HG02938 (cell line): Measurements from ENCODE around the gene WDR7.

Source experiments
- ATAC-seq: cut with Tn5 transposase; IDR thresholded peaks from one replicate; pipeline ENCODE4 v1.9.1; 2021; ENCODE audit warnings: mild to moderate bottlenecking, moderate library complexity; ENCODE audit not compliant: unreplicated experiment

The WDR7 gene

DNA sequence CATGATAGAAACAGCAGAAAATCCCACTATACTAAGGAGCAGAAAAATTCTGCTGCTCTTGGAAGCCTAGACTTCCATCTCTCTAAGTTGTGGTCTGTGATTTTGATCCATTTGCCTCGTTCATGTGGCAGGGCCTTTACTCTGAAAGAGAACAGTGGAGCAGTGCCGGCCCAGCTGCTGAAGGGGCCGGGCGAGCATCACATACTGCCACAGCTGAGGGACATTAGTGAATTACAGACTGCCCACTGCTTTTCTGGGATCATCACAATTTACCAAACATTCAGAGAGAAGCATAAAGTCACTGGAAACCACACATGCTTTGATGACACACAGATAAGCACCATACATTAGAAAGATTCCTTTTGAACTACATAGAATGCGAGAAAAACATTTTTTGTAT lies 278.7 kb downstream of the WDR7 start:
- ATAC-seq: no peak

DNA sequence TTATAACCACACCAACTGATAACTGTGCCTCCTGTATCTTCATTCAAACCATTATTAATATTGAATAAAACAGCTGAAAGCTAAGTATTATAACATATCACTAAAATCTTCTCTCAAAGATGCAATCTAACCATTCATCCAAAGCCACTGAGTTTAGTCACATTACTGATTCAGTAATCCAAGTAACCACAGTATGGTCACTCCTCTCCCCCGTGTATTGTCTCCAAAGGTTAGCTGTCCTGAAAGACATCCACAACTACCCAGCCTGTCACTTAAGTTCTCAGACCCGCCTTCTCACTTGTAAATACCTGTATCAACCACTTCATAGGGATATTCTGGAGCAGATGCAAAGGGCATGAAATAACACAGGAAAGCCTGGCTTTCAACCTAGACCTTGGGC lies 282.3 kb downstream of the WDR7 start:
- no peak for ATAC-seq

DNA sequence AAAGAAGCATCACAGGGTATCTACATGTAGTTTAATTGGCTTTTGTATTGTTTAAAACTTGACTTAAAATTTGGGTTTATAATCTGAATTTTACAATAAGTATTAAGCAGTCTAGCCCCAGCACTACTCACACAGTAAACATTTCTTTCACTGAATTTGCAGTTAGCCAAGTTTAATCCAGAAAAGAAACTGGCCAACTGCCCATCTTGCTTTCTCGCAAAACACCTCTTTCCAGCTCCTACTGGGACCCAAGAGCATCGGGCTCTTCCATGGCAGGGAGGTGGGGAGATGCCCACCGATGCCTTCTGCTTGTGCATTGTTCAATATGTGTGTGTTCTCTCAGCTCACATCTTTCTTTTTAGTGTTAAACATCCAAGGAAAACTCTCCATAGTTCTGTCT lies 283.0 kb downstream of the WDR7 start:
- ATAC-seq: no peak

DNA sequence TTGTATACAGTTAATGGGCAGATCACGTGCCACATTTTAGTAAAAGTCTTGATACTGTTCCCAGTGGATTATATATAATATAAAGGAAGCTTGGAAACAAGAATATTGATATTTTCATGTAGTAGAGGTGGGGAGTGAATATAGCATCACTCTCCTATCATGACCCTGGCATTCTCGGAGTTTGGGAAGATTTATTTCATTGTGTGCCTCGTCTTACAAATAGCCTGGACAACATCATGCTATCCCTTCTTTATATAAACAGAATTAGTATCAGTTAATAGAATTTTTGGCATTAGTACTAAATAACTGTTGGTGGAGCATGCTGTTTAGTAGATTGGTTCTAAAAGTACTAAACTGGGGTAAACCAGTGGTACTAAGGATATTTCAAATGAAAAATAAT lies 283.7 kb downstream of the WDR7 start:
- ATAC-seq: no peak

DNA sequence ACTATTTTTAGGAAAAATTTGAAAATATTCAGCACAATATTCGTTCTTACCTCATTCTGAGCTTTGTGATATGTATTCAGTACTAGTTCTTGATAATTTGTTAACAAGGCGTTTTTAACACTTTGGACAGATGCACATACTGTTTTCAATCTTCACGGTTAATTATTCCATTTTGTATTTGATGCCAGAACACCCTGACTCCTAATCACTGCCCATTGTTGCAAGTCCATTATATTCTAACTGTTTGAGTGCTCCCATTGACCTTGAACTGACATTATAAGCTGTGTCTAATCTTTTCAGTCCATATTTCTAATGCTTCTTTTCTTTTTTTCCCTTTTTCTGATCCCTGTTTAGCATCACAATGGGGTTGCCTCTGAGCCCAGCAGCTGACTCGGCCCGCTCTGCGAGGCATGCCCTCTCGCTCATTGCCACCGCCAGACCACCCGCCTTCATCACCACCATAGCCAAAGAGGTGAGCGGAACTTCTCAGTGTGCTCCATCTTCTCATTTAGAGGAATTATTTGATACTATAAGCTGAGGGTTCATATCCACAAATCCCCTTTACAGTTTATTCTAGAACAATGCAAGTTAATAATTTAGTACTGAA lies 284.4 kb downstream of the WDR7 start:
- no peak for ATAC-seq

DNA sequence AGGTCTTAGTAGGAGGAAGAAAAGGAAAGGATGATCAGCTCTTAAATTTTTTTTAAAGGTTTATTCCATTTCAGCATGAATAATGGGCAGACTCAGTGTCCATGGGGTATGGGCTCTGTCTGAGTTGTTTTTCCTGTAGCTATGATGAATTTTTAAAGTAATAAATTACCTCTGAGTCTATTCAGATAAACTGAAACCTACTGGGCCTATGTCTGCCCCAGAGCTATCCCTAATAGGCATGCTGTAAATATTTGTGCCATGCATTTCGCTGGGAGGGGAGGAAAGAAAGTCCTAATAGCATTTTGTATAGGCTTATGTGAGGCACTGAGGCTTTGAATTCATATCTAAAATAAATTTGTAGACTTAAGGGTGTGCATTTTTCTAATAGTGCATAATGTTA lies 285.3 kb downstream of the WDR7 start:
- ATAC-seq: no peak

DNA sequence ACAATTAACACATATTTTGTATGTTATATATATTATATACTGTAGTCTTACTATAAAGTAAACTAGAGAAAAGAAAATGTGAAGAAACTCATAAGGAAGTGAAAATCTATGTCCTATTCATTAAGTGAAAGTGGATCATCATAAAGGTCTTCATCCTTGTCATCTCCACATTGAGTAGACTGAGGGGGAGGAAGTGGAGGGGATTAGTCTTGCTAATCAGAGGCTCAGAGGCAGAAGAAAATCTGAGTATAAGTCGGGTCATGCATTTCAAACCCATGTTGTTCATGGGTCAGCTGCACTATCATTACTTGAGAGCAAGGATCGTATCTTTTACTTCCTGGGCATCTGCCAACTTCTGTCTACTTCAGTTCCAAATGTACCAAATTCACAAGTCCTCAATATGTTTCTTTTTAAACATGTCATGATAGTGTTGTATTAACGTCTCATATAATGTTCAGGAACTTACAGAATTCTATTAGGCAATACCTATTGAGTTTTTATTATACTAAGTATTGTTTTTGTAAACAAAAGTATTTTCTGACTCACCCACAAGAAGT lies 286.8 kb downstream of the WDR7 start:
- no peak for ATAC-seq

DNA sequence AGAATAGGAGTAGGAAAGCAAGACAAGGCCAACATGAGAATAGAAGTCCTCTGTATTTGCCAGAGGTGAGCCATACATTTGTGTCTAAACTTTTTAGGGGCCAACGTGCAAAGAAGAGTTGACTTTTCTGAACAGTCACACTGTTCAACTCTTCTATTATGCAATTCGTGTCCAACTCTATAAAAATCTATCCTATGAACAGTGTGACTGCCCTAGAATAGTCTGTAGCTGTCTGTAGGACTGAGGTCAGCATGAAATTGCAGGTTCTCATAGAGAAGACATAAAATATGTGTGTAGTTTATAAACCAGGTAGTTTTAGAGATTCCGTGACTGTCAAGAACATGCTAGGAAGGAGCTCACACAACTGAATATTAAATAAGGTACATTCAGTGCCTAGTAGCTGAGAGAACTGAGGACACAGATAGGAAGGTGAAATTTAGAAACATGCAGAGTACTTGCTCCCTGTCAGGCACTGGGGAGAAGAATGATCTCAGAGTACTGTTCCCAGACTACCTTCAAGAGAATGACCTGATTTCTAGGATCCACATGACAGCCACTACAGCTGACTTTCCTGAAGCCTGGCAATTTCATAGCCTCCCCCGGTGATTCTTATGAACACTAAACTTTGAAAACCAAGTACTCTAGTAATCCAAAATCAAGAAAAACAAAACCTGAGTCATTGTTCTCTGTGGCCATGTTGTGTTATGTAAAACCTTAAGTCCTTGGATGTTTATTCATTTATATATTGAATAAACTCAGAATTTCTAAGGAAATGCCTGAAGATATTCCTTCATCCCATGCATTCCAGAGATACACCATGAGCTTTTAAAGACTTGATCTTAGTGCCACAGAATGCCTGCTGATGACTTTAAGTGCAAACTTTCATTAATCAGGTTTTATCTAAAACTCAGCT lies 294.3 kb downstream of the WDR7 start:
- ATAC-seq: no peak

DNA sequence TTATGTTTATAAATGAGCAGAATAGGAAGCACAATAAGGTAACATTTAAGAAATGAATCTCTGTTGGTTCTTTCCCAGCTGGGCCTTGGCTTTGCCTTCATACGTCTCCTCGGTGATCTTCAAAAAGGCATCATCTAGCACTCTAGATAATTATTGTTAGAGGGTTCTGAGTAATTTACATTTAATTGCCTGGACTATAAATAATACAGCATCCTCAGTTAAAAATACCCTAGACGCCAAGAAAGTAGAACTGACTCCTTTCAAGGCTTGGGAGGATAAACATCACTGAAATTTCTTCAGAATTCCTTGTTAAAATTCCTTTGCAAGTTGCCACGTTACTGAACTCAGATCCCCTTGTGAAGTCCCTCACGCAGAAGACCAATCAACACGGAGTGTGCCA lies 296.1 kb downstream of the WDR7 start:
- no peak for ATAC-seq

DNA sequence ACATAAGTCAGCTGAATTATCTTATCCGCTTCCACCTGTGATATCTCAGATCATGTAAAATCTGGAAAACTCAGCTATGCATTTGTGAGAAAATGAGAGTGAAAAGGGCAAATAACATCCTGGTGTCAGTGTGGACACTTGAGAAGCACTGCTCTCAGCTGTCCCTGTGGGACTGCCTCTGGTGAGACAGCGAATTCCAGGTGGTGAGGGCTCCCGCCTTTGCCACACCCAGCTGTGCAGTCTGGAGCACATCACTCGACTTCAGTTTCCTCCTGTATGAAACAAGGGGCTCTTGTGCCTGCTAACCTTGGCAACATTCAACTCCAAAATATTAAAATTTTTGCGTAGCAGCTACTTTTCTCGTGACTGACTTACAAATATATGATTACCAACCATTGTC lies 300.9 kb downstream of the WDR7 start:
- no peak for ATAC-seq

DNA sequence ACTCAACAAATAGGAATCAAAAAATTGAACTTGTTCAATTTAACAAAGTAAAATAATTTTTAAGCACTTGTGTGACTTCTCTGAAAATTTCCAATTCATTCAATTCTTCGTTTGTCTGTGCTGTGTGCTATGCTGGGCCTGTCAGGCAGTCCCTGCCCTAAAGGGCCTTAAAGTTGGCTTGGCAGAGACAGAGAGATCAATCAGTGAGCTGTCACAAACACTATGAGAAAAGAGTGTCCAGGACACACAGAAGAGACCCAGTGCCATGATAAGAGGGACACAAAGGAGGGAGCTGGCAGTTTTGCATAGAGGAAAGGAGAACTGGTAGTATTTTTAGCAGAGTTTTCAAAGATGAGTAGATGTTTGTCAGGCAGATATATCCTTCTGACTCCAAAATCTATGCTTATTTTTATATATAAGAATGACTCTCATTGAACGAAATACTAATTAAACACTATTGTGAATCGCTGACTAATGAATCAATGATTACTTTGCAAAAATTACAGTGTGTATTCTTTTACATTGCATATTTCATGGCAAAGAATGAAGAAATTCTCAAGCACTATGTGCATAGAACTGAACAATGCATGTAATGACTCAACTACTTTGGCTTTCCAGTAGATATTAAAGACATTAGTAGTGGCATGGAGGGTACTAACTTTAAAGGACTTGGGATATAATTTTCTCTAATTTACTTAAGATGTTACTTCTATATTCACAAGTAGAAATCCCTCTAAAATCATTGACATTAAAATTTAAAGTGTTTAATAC lies 302.5 kb downstream of the WDR7 start:
- no peak for ATAC-seq

DNA sequence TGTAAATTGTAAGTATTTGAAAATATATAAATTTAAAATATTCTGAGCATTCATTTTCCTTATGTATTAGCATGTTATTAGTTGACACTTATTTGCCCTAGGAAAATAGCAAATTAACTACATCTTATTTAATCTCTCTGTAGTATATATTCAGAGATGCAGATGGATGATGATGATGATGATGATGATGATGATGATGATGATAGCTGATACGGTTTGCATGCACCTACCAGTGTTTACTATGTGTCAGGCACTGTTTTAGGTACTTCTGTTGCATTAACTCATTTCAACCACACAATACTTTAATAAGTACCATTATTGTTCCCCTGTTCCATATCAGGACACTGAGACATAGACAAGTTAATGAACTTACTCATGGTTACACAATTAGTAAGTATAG lies 304.3 kb downstream of the WDR7 start:
- no peak for ATAC-seq

DNA sequence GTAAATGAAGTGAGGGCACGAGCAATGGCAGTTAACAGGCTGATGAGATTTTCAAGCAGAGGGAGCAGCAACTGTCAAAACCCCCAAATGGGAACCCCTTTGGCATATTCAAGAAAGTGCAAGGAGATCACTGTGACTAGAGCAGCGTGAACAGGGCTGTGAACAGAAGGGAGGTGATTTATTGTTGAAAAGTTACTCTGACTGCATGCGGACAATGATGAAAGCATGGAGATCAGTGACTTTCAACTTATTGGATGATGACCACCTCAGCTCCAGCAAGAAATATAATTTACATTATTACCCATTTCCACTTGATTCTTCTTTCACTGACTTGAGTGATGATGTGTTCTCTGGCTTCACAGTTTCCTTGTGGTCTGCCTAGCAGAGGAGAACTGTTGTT lies 308.0 kb downstream of the WDR7 start:
- no peak for ATAC-seq

DNA sequence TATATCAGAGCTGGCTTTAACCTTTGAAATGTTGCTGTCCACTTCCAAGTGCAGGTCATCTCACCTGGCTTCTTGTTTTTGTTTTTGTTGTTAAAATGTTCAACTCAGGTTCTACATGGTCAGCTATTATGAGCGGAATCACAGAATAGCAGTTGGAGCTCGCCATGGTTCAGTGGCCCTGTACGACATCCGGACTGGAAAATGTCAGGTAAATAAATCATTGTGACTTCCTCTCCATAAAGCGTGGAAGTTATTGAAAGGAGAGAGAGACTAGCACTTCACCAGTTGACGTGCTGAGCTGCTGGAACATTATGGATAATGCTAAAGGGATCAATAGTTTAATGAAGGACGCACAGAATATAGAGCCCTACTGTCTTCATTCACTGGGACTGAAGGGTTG lies 311.2 kb downstream of the WDR7 start:
- no peak for ATAC-seq

DNA sequence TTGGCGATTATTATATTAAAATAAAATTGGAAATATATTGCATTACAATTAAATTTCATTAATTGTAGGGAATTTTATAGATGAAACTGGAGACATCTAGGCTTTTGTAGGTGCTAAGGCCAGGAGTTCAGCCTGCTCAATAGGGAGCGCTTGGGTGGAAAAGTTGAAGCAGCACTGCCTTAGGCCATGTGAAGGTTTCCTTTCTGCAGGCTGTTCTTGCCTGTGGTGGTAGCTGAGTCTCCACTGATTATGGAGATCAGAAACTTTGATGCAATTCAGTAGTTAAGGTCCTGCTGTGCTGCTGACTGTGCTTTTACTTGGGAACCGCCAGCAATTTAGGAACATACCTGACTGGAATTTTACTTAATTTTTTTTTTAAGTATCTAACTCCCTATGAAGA lies 315.9 kb downstream of the WDR7 start:
- no peak for ATAC-seq

DNA sequence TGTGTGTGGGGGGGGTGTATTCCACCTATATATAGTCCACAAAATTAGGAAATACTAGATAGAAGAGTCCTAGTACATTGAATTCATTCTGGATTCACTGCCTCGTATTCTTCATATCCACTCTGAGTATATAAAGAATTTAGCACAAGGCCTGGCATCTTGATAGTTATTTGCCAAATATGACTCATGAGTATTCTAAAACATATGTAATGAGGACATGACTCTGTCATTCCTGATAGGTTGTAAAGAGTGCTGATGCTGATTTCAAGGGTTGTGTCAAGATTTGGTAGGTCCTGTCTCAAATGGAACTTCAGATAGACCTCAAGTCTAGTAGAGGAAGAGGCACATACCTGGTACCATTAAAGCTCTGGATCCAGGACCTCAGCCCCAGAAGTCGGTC lies 322.3 kb downstream of the WDR7 start:
- no peak for ATAC-seq

DNA sequence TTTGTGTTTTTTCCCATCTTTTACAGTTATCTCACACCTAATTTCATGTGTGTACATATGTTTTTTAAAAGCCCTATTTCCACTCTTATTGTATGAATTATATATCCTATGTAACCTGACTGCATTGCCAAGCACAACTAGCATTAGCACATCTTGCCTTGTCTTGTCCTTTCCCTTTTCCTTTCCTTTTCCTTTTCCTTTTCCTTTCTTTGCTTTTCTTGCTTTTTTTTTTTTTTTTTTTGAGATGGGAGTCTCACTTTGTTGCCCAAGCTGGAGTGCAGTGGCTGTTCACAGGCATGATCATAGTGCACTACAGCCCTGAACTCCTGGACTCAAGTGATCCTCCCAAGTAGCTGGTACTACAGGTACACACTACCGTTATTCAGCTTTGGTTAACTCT lies 323.0 kb downstream of the WDR7 start:
- ATAC-seq: no peak

DNA sequence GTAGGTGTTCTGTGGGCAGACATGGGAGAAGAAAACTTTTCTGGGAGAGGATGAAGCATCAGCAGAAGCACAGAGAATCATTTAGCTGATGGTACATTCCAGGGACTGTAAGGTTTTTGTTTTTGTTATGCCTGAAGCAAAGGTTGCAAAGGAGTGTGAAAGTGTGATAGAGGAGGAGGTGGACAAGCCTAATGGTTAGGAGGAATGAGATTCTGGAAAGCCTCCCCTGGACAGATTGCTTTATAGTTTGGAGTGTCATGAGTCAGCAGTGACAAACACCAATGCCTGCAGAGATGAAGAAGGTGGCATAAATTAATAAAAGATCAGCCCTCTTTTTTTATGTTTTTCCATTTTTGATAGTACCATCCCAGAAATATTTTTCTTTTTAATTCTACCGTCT lies 324.1 kb downstream of the WDR7 start:
- ATAC-seq: no peak

DNA sequence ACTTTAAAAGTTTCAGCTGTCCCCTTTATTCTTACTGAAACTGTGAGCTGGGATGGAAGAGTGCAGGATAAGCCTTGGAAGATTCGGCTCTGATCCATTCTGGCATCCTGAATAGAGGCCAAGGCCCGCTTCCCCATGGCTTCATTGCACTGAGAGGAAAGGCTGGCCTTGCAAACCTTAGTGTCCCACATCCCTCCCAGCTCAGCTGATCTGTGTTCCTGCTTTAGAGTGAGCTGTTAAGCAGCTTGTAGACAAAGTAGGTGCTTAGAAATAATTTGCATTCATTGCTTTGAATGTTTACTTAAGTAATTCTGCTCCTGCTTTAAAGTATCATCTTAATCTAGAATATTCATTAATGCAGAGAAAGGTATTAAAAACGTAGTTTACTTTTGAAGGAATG lies 326.1 kb downstream of the WDR7 start:
- no peak for ATAC-seq

DNA sequence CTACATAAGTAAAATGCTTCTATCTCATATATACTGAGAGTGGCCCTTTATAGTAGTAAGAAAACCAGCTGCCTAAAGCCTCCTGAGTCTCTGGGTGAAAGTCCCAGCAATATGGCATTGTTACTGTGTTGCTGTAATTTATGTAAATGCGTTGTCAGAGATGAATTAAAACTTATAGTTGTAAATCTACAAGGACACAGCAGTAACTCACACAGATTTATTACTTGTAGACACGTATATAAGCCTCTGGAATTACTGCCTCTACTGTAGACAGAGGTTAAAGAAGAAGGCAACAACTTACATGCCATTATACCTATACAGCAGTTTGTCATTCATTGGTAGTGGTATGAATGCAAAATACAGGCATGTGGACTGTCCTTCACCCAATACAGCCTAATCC lies 326.6 kb downstream of the WDR7 start:
- no peak for ATAC-seq

DNA sequence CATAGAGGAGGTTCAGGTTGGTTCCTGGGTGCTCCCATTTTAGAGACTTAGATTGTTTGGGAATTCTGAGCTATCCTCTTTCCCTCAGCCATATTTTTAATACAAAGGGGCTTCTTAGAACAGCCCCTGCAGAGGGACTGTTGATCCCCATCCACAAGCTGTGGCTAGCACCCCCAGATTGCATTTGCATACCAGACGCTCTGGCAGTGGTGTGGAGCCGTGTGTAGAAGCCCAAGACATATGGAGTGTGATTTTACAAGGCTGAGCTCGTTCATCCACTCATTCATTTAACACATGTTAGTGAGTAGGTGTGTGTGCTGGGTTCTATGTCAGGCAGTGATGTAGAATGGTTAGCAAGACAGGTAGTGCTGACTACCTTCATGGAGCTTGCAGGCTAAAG lies 329.0 kb downstream of the WDR7 start:
- no peak for ATAC-seq

DNA sequence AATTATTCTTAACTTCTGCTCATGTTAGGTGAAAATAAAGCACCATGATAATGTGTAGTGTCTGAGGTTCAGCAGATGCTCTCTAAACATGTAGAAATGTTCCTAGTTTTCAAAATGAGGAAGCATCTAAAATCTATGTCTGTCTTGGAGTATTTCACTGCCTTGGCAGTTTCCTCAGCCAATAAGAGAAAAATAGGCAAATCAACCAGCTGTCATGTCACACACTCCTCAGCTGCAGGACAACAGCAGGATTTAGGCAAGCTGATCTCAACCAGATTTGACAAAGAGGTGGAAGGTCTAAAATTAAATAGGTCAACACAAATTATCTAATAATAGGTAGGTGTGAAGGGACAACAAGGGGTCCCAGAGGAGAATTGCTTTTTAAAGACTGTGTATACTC lies 331.6 kb downstream of the WDR7 start:
- ATAC-seq: no peak
